Measurements from ENCODE around the gene ARHGAP30. TPM values are rescaled to one million over a fixed set of nuclear protein-coding genes. Genes with fewer than 3 reads are reported as not detected.

Gene ARHGAP30
- total RNA-seq, 1 donor from 2014 or later = 4.6 TPM

DNA sequence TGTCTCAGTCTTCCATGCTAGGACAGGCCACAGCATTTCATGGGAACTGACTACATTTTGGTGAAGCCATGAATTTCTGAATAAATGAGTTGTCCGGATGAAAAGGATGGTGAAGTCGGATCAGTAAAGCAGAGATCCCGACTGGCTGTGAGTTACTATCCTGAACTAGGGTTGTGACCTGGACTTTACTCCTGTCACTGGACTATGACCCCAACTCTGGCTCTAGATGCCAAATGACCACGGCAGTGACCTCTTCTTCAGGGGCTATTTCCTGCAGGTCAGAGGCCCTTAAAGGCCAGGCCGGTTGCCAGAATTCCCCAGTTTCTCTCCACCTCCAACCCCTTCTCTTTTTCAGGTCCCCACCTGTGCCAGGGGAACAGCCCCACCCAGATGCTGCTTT, 21.4 kb upstream of the ARHGAP30 start:
- DNase-seq (ENCODE audit: low spot score) = no peak

DNA sequence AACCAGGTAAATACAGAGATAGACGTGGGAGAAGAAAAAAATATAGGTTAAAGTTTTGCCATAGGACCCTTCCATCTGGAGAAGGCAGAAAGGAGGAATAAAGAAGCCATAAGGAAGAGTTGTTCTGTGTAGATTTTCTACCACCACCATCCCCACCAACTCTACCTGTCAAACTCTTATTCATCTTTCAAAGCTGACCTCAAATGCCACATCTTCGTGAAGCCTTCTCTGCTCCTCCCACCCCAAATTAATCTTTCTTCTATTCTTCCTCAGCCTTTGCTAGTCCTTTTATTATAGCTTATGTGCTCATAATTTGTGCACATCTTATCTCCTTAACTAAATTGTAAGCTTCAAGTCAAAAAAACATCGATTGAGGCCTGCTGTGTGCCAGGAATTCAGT, 20.9 kb upstream of the ARHGAP30 start:
- DNase-seq (ENCODE audit: low spot score) = no peak

DNA sequence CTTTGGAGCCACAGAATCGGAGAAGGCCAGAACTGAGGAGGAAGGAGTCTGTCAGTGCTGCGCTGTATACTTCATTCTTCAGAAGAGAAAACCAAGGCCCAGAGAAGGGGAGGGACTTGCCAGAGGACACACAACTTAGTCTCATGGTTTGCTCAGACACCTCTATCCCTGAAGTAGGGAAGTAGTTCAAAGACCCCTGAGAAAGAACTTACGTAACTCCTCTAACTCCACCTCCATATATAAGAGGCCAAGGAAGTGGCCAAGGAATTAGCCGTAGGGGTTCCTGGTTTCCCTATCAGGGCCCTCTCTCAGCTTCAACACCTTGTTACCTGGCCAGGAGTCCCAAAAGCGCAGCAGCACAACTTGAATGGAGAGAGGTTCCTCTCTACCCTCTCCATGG, 20.2 kb upstream of the ARHGAP30 start:
- no peak for DNase-seq (ENCODE audit: low spot score)

DNA sequence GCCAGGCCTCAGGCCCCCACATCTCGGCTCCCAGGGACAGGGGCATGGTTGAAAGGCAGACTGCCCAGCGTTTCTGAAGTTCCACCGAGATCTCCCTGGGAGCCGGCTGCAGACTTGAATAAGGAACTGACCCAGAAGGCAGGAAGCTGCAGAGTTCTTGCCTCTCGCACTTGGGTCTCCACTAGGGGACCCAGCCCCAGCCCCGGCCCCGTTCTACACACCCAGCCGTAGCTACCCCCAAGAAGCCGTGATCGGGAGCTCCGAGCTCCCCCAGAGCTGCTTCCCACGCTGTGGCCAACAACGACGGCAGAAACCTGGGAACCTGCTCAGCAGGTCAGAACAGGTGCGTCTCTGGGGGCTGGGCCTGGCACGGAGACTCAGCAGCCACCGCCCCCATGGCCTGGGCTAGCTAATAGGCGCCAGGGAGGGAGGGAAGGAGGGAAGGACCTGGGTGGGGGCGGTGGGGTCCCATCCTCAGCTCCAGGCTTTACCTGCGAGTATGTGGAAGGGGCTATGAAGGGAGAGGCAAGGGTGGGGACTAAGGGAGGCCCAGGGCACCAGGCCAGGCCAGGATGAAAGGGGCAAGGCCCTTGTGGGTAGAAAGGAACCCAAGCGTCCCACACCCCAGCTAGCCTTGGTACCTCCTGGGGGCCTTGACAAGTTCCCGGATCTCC, 19.7 kb upstream of the ARHGAP30 start, which contains the start of gene NECTIN4:
NECTIN4 (minus strand) TSS at position 308 of the 674 bp plus-strand sequence; CDS start at position 46, 262 bp downstream.
- peak; percentile 55 for DNase-seq (ENCODE audit: low spot score)

DNA sequence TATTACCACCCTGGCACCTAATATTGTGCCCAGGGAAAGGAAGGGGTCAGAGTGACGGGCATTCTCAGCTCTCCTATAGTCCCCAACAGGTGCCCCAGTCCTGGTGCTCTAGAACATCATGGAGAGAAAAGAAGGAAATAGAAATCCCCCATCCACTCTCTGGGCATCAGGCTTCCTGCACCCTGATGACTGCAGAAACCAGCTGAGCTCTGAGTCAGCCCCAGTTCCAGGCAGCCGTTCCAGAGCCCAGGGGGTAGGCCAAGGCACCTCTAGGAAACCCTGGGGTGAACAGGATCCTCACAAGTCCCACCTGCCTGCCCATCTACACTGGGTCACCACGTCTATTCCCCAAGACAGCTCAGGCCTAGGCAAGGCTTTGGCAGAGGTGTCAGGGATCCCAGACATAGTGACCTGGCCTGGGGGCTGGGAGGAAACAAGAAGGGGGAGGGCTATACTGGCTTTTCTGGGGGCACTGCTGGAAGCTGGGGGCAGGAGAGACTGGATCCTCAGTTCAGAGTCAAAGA, 19.0 kb upstream of the ARHGAP30 start:
- DNase-seq (ENCODE audit: low spot score) = no peak

DNA sequence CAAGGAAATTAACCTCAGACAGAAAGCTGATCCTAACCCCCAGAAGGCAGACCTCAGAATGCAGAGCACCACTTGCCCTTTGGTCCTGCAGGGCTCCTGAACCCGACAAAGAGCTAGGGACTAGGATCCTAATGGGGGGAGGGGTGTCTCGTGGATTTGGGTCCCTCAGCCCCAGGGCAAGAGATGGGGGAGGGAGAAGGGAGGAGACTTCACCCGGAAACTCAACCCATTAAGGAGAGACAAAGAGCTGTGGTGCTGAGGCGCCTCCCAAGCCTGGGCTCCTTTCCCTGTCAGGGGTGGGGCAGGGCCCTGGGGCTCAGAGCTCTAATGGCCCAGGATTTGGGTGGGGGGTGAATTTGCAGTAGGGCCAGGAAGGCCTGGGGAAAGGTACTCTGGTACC, 16.8 kb upstream of the ARHGAP30 start:
- DNase-seq (ENCODE audit: low spot score) = no peak

DNA sequence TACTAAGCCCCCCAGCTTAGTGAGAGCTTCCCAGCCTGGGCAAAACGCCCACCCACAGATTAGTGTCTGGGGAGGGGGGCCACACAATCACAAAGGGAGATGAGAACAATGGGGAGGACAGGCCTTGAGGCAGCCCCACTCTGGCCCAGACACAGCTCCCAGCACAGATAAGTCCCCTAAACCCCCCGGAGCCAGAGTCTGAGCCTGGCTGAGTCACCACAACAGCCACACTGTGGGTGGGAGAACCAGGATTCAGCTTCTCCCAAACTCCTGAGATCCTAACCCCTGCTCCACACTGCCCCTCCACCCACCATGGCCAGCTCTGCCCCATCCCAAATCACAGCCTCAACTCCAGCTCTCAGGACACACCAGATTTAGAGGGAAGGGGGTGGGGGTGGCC, 15.5 kb upstream of the ARHGAP30 start:
- DNase-seq (ENCODE audit: low spot score) = peak; percentile 92

DNA sequence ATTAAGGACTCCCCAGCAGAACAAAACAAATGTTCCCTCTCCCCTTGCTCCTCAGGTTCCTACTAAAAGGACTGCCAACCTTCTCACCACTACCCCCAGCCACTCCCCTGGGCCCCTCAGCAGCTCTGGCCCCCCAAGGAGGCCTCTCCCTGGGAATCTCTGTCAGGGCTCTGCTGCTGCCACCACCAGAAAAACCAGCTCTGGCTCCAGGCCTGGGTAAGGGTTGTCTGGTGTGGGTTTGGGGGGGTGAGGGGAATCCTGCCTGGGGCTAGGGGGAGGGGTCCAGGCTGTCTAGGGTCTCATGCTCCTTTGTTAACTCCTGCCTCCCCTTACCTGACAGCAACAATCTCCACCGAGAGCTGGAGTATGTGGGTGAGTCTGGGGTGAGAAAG, 14.9 kb upstream of the ARHGAP30 start:
- DNase-seq (ENCODE audit: low spot score) = peak; percentile 75

DNA sequence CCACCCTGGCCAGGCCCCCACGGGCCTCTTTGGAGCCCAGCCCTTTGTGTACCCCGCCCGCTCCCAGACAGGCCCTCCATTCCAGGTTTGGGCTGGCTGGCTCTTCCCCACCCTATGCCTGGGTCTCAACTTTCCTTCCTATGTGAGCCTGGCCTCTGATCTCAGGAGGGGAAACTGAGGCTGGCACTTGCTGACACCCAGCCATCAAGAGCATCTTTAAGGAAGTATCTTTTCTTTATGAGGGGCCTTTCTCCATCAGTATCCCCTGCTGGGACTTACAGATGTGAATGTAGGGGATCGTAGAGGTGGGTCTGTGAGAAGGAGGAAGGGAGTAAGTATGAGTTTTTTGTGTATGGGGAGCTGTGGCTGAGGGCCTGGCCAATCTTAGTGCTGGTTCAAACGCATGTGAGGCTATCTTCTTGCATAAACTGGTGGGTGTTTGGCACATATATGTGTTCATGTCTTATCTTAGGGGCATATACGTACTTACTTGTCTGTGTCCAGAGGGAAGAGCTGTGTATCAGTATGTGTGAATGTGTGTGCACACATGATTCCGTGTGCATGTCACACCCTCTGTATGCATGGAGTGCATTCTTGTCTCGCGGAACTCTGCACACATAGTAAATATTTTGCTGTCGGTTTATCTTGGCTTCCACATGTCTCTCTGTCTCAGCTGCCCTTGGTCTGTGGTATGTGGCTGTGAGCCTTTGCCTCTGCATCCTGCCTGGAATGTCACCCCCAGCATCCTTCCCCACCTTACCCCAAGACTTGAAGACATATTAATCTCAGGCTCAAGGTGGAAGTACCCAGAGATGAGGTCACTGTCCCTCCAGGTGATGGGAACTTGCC, 14.3 kb upstream of the ARHGAP30 start:
- DNase-seq (ENCODE audit: low spot score) = peak; percentile 54

DNA sequence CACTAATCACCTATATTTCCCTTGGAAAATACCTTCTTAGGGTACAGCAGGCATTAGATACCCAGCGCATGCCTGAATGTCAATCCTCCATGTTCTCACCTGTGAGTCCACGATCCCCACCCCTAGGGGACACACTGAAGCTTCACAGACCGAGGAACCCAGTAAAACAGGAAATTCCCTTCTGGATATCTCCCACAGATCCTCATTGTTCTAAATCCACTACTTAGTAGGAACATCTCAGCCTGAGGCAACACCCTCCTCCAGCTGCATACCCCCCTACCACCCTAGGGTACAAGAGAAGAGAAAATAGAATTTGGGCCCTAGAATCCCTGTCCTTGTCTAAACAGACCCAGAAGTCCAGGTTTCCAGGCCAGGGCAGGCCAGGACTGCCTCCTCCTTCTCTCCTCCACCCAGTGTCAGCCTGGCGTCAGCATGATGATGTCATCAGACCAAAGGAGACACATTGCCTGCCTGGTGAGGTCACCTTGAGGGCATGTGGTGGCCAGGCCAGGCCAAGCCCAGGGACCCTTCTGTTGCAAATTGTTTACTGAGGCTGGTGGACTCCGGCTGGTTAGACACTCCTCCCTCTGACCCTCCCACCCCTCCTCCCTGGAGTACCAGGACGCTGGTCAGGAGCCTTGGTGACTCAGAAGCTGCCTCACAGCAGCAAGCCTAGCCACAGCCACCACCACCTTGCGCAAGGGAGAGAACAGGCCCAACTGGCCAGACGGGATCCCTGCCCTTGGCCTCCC, 13.5 kb upstream of the ARHGAP30 start:
- peak; percentile 84 for DNase-seq (ENCODE audit: low spot score)

DNA sequence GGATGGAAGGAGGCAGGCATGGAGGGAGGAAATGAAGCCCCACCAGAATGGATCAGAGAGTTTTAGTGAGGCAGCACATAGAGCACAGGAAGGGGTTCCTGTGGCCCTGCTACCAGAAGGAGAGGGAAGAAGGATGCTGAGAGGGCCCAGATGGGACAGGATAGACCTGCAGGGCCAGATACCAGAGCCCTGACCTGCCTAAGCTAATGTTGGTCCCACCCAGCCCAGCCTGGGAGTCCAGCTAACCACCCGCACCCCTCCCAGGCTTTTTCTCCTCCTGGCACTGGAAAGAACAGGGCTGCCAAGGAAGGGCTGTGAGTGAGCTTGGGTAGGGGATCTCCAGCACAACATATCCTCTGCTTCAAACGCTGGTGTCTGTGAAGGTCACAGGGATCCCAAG, 12.8 kb upstream of the ARHGAP30 start:
- no peak for DNase-seq (ENCODE audit: low spot score)

DNA sequence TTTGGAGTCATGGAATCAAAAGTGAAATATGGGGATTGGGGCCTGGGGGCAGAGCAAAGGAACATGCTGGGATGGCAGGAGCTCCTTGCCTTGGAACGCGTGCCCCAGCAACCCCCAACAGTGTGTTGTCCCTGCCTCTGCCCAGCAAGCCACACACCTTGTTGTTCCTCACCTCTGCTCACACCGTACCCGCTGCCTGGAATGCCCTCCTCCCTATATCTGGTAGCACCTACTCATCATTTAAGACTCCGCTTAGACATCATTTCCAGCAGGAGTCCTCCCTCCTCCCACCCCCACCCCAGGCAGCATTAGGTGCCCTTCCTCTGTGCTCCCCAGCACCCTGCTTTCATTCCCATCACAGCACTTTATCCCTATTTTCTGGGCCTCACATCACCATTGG, 11.8 kb upstream of the ARHGAP30 start:
- DNase-seq (ENCODE audit: low spot score) = no peak

DNA sequence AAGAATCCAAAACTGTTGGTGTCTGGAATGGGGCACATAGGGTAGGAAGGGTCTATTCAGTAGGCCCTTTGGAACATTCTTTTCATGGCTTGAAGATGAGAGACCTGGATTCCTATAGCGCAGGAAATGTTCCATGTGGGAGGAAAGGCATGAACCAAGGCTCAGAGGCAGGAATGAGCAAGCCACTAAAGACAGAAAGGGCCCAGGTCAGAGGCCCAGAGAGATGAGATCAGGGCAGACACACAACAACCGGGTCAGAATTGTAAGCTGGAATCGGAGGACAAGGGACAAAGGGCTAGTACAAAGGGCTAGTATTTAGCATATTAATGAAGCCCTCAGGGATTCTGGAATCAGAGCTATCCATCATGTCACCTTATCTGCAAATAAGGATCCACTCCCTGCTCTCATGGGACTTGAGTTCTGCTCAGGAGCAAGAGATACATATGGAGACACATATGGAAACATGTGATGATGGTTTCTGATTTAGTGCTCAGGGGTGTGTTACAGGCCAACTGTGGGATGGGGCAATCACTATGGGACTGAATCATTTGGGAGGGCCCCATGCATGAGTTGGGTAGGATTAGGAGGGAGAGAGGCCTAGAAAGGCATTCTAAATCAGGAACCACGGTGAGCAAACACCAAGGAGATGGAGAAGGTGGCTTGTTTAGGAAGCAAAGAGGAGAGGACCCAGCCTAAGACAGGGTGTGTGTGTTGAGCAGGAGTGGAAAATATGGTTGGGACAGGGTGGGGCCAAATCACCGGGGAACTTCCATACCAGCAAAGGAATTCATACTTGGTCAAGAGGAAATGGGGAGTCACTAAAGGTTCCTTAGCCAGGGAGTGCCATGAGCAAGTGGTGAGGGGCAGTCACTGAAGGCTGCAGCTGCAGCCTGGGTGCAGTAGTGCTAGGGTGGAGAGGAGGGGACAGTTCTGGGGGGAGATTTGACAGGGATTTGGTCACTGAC, 11.0 kb upstream of the ARHGAP30 start:
- no peak for DNase-seq (ENCODE audit: low spot score)

DNA sequence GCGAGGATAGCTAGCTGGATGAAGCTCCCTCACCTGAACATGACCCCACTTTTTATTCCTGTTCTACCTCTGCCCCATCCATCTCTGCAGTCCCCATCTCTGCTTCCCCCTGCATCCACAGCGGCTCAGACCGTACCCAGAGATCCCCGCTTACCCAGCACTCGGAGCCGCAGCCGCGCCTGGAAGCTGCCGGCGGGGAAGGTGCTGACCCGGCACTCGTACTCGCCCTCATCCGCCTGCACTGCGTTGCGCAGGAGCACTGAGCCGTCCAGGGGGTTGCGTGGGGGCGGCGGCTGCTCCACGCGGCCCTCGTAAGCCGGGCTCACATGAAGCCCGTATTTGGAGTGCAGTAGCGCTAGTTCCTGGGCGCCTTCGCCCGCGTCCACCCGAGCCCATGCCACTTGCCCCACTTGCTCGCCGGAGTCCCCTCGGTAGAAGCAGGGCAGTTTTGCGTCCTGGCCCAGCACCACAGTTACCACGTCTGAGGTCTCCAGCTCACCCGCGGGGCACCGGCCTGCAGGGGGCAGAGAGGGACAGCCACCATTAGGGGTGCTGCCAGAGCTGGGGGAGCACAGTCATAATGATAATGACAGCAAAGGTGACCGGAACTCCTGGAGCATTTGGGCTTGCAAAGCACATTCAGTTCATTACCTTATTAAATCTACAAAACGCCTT, 9.9 kb upstream of the ARHGAP30 start:
- no peak for DNase-seq (ENCODE audit: low spot score)

DNA sequence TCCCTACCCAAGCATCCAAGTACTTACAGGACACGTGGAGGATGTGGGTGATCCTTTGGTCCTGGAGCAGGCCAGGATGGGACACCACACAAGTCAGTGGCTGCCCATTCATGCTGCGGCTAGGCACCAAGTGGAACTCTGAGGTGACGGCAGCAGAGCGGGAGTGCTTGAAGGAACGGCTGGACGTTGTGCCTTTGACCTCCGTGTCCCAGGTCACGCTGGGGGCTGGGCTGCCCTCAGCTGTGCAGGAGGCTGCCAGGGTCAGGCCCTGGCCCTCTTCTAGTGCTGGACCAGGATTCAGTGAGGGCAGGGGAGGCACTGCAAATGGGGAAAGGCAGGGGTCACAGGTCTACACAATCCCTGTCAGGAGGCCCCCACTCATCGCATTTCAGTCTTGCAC, 7.7 kb upstream of the ARHGAP30 start:
- no peak for DNase-seq (ENCODE audit: low spot score)

DNA sequence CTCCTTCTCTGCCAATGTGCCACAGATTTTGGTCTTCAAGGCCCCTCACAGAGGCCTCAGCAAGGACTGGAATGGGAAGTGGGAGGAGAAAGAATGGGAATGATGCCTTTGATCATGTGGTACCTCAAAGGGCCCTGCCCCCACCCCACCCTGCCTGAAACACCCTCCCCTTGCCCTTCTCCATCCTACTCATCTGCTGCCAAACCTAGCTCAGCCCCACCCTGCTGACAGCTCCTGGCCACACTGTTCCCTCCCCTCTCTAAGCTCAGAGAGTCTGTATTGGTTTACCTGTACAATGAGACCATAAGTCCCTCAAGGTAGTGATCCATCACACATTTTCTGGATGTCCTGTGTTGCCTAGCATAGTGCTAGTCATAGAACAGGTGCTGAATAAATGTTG, 6.7 kb upstream of the ARHGAP30 start:
- DNase-seq (ENCODE audit: low spot score) = no peak

DNA sequence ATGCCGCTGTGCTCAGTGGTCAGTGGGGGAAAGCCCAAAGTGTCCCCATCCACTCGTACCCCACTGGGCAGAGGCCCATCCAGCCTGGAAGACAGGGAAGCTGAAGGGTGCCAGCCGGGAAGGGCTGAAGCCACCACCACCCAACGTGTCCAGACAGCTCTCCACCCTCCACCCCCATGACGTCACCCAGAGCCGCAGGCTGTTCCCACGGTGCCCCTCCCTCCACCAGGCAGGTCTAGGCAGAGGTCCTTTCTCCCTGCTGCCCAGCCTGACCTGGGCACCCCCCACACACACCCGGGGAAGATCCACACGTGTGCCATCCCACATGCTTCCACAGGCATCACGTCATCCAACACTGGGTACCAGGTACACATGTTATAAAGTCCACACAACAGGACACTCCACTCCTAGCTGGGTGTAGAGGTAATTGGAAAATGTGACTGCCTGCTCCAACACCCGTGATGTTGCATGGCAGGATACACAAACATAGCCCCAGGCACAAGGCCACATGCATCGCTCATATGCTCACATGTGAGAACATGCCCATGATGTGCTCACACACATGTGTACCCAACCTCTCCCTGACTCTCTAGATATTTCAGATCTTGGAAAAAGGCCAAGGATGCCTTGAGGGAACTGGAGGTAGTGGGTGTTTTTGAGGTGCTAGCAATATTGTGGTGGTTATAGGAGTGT, 5.1 kb upstream of the ARHGAP30 start:
- DNase-seq (ENCODE audit: low spot score) = peak; percentile 54

DNA sequence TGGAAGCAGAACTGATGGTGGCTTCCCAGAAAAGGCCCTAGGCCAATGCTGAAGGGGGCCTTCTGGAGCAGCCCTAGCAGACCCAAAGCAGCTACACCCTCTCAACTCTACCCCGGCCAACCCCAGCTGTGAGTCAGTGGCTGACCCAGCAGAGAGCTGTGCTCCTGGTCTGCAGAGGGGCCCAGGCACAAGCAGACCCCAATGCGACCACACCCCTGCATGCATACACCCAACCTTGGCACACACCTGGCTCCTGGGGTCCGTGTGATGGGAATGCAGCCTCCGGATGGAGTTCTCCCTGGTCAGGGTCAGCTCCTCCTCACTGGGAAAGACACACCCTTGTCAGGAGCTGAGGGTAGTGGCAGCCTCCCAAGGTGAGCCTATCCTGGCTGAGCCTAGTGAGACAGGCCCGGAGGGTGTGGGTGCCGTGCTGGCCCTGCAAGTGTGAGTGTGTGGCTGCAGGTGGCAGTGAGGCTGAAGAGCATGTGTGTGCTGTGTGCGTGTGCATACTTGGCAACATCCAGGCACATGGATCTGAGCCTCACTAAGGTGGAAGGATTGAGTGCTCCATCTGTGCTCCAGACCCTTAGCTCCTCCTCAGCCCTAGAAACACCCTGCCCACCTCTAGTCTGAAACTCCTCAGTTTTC, 3.9 kb upstream of the ARHGAP30 start:
- DNase-seq (ENCODE audit: low spot score) = no peak

DNA sequence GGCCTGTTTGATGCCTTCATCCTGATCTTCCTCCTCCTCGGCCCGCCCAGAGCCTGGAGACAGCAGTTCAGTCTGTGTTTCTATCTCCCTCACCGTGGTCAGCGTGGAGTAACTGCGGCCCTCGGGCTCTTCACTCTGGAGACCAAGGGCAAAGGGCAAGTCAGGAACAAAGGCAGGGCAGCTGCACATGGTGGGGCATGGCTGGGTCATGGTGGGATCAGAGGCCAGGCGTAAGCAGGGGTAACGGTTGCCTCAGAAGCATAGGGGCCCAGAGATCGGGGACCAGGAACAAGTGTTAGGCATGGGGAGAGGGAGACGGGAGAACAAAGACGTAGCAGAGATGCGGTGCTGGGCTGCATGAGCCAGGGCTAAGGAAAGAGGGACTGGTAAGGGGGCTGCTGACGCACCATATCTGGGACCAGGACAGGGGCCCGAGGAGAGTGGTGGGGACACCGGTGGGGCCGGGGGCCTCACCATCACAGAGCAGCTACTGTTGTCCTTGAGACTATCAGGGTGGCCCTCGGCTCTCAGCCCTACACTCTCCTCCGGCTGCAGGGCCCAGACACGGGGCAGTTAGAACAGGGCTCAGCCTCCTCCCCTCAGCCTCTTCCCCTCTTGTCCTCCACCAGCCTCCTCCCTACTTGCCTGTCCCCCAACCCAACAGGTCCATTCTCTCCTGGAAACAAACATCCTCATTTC, 3.2 kb upstream of the ARHGAP30 start:
- DNase-seq (ENCODE audit: low spot score) = no peak

Measured in umbilical cord (tissue), 2 donors.